Measurements from ENCODE around the gene NBL1. TPM values are rescaled to one million over a fixed set of nuclear protein-coding genes. Genes with fewer than 3 reads are reported as not detected.

Gene NBL1
- total RNA-seq, 1 donor from 2014 or later, result 10.5 TPM

GRCh38 chr1:19648239-19648638, 4.1 kb downstream of the NBL1 start:
- Mint-ChIP-seq H3K4me3 (ENCODE audit: low read depth) (no peak overlapping the region), H3K36me3 (ENCODE audit: insufficient read depth) (no peaks in the 10 kb centered on the region), H3K9me3 (ENCODE audit: low read depth) (no peaks in the 10 kb centered on the region), H3K27me3 (peaks cover 32% of the 10 kb centered on the region), H3K4me1 (ENCODE audit: low read depth) (peaks cover 1% of the 10 kb centered on the region), H3K27ac (no peak overlapping the region)
- no peak for TF ChIP-seq CTCF (IDR thresholded peaks at IDR 0.05; ENCODE audit: unreplicated experiment)
- no peak for DNase-seq (ENCODE audit: low spot score, unreplicated experiment)

GRCh38 chr1:19648689-19649088, 4.6 kb downstream of the NBL1 start:
- Mint-ChIP-seq H3K4me1 (ENCODE audit: low read depth) (peaks cover 1% of the 10 kb centered on the region), H3K27me3 (peaks cover 27% of the 10 kb centered on the region), H3K36me3 (ENCODE audit: insufficient read depth) (no peaks in the 10 kb centered on the region), H3K4me3 (ENCODE audit: low read depth) (no peak overlapping the region), H3K27ac (no peak overlapping the region), H3K9me3 (ENCODE audit: low read depth) (no peaks in the 10 kb centered on the region)
- no peak for DNase-seq (ENCODE audit: low spot score, unreplicated experiment)
- TF ChIP-seq CTCF (IDR thresholded peaks at IDR 0.05; ENCODE audit: unreplicated experiment), result no peak

- Mint-ChIP-seq H3K9me3 (ENCODE audit: low read depth) (no peaks in the 10 kb centered on the region), H3K4me1 (ENCODE audit: low read depth) (peaks cover 1% of the 10 kb centered on the region), H3K27me3 (peaks cover 22% of the 10 kb centered on the region), H3K4me3 (ENCODE audit: low read depth) (no peak overlapping the region), H3K36me3 (ENCODE audit: insufficient read depth) (no peaks in the 10 kb centered on the region), H3K27ac (no peak overlapping the region)
- TF ChIP-seq CTCF (IDR thresholded peaks at IDR 0.05; ENCODE audit: unreplicated experiment), result no peak
- DNase-seq (ENCODE audit: low spot score, unreplicated experiment), result no peak
These were observed 6.5 kb downstream of the NBL1 start for GRCh38 chr1:19650416-19651140.

- Mint-ChIP-seq H3K27me3 (peaks cover 21% of the 10 kb centered on the region), H3K27ac (no peak overlapping the region), H3K4me3 (ENCODE audit: low read depth) (no peak overlapping the region), H3K4me1 (ENCODE audit: low read depth) (peaks cover 1% of the 10 kb centered on the region), H3K9me3 (ENCODE audit: low read depth) (no peaks in the 10 kb centered on the region), H3K36me3 (ENCODE audit: insufficient read depth) (no peaks in the 10 kb centered on the region)
- DNase-seq (ENCODE audit: low spot score, unreplicated experiment), result peak; percentile 44
- peak; percentile 73 for TF ChIP-seq CTCF (IDR thresholded peaks at IDR 0.05; ENCODE audit: unreplicated experiment)
These were observed 7.1 kb downstream of the NBL1 start for GRCh38 chr1:19651141-19651737.

GRCh38 chr1:19654386-19654785, 10.3 kb downstream of the NBL1 start:
- Mint-ChIP-seq H3K27me3 (peaks cover 4% of the 10 kb centered on the region), H3K27ac (peak overlapping the region; percentile 89), H3K4me1 (ENCODE audit: low read depth) (peaks cover 1% of the 10 kb centered on the region), H3K36me3 (ENCODE audit: insufficient read depth) (no peaks in the 10 kb centered on the region), H3K9me3 (ENCODE audit: low read depth) (no peaks in the 10 kb centered on the region), H3K4me3 (ENCODE audit: low read depth) (no peak overlapping the region)
- TF ChIP-seq CTCF (IDR thresholded peaks at IDR 0.05; ENCODE audit: unreplicated experiment), result no peak
- no peak for DNase-seq (ENCODE audit: low spot score, unreplicated experiment)

Data from progenitor cell of endocrine pancreas (in vitro differentiated cells).